Fibroblast of the aortic adventitia (primary cell): ENCODE measurements around the gene DONSON. TPM values are rescaled to one million over a fixed set of nuclear protein-coding genes. Genes with fewer than 3 reads are reported as not detected.
"Not testable (repeated sequence)": the region's sequence is repeated elsewhere in the genome, so short reads cannot be mapped to it uniquely, and the experiment has no call there.

Experiments
- DNase-seq: peaks from one replicate; pipeline ENCODE4 v3.0.0-alpha.2; 2010; ENCODE audit warnings: low read depth
- H3K4me3 ChIP-seq: 2 replicates; pipeline ENCODE4 v1.5.1; 2011; ENCODE audit warnings: low read depth, mild to moderate bottlenecking, control low read depth, low read length, moderate library complexity
- CTCF ChIP-seq: IDR thresholded peaks from 2 replicates; pipeline ENCODE4 v1.5.1; 2011; ENCODE audit warnings: mild to moderate bottlenecking, low read length, control low read depth, inconsistent platforms; ENCODE audit not compliant: insufficient read depth
- total RNA-seq: library from RNA; depleted of rRNA; stranded (reverse); fragments of >200 nt; gene quantifications from 2 replicates; pipeline ENCODE4 v1.2.3, GENCODE V29; 2012; ENCODE audit warnings: low replicate concordance

The DONSON gene
- total RNA-seq, result 8.4 and 36.5 TPM in 2 replicates

- peak; percentile 70 for DNase-seq
- H3K4me3 ChIP-seq, result peak within 1 kb of the TSS; percentile 85
- no peak for TF ChIP-seq CTCF
Observed at GRCh38 chr21:33588485-33589335, at the start of gene DONSON. TSS of gene DONSON (minus strand) at chr21:33588684. CDS start at chr21:33588641, 43 bp downstream.

- no peak for TF ChIP-seq CTCF
- DNase-seq, result no peak
- H3K4me3 ChIP-seq, result no peak overlapping the region
Observed at GRCh38 chr21:33634254-33634653, 45.8 kb upstream of the DONSON start.

GRCh38 chr21:33626151-33626550, 37.7 kb upstream of the DONSON start:
- not testable (repeated sequence) for H3K4me3 ChIP-seq, DNase-seq

GRCh38 chr21:33622253-33622652, 33.8 kb upstream of the DONSON start:
- TF ChIP-seq CTCF, result no peak
- no peak overlapping the region for H3K4me3 ChIP-seq
- no peak for DNase-seq

GRCh38 chr21:33619726-33620125, 31.2 kb upstream of the DONSON start:
- DNase-seq, result no peak
- TF ChIP-seq CTCF, result no peak
- no peak overlapping the region for H3K4me3 ChIP-seq

GRCh38 chr21:33618407-33618806, 29.9 kb upstream of the DONSON start:
- no peak for TF ChIP-seq CTCF
- no peak for DNase-seq

GRCh38 chr21:33617565-33617964, 29.1 kb upstream of the DONSON start:
- DNase-seq, H3K4me3 ChIP-seq: not testable (repeated sequence)

More at GRCh38 chr21:33618407-33618806, 29.9 kb upstream of the DONSON start:
- H3K4me3 ChIP-seq, result no peak overlapping the region
